ENCODE results near the gene PTRH2.

DNA sequence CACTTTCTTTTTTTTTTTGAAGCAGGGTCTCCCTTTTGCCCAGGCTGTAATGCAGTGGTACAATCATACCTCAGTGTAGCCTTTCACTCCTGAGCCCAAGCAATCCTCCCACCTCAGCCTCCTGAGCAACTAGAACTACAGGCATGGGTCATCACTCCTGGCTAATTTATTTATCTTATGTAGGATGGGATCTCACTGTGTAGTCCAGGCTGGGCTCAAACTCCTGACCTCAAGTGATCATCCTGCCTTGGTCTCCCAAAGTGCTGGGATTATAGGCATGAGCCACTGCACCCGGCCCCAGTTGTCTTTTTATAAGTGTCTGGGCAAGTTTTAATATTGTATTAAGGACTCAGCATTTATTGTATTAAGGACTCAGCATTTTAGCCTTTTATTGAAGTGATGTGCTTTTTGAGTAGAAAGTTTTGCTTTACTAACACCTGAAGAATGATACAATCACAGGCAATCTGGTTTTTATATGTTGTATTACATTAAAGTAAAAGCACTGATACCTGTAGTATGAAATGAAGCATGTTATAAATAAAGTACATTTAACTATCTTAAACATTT lies 23.1 kb upstream of the PTRH2 start:
- TF ChIP-seq, protein P1, sequence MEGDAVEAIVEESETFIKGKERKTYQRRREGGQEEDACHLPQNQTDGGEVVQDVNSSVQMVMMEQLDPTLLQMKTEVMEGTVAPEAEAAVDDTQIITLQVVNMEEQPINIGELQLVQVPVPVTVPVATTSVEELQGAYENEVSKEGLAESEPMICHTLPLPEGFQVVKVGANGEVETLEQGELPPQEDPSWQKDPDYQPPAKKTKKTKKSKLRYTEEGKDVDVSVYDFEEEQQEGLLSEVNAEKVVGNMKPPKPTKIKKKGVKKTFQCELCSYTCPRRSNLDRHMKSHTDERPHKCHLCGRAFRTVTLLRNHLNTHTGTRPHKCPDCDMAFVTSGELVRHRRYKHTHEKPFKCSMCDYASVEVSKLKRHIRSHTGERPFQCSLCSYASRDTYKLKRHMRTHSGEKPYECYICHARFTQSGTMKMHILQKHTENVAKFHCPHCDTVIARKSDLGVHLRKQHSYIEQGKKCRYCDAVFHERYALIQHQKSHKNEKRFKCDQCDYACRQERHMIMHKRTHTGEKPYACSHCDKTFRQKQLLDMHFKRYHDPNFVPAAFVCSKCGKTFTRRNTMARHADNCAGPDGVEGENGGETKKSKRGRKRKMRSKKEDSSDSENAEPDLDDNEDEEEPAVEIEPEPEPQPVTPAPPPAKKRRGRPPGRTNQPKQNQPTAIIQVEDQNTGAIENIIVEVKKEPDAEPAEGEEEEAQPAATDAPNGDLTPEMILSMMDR (IDR thresholded peaks at IDR 0.05) = no peak
- no peak for TF ChIP-seq POLR2A (IDR thresholded peaks at IDR 0.05)
- no peak for TF ChIP-seq POLR2AphosphoS5 (IDR thresholded peaks at IDR 0.05; ENCODE audit: insufficient read depth in 1 of 2, low read depth in 1 of 2)
